ENCODE results near the gene STYXL1.

- TF ChIP-seq CTCF (IDR thresholded peaks at IDR 0.05) = no peak
- no peak for TF ChIP-seq POLR2A (IDR thresholded peaks at IDR 0.05)
Observed at GRCh38 chr7:76049295-76049694, 1.5 kb upstream of the STYXL1 start.

Measured in right lobe of liver (tissue), 4 donors.